ENCODE data around the gene PEPD. TPM values are rescaled to one million over a fixed set of nuclear protein-coding genes. Genes with fewer than 3 reads are reported as not detected.

PEPD gene
- polyA plus RNA-seq, 6 donors from 2014 or later = 83.7 to 143 (median 95.4) TPM

DNA sequence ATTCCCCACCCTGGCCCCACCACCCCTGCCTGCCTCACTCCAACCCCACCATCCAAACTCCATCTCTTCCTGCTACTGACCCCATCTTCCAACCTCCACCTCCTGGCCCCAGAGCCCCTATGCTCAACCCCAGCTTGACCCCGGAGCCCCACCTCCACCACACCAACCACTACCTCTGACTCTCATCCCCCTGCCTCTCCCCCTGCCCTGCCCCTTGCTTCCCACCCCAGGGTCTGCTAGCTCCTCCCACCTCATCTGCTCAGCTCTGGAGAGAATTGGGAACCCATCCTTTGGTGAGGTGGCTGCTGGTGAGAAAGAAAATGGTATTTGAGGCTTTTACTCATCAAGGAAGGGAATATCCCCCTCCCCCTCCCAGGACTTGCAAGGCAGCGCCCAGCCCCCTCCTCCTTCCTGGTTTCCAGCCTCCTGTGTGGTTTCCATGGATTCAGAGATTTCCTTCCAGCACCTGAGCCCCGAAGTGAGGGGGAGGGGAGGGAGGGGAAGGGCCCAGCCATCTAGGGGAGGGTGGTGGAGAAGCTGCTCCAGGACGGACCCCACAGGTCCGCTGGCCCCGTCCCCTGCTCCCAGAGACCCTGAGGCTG is 11.4 kb upstream of the PEPD start:
- Mint-ChIP-seq H3K27ac (no peak overlapping the region), H3K4me3 (no peak overlapping the region), H3K4me1 (no peaks in the 10 kb centered on the region), H3K9me3 (peaks cover 0 to 7% (median 2%) of the 10 kb centered on the region in 7 donors), H3K27me3 (peaks cover 4 to 69% (median 31%) of the 10 kb centered on the region in 3 donors), H3K36me3 (no peaks in the 10 kb centered on the region)
- DNase-seq (no peak), ATAC-seq (ENCODE audit: low read depth in 2 of 2) (no peak)

DNA sequence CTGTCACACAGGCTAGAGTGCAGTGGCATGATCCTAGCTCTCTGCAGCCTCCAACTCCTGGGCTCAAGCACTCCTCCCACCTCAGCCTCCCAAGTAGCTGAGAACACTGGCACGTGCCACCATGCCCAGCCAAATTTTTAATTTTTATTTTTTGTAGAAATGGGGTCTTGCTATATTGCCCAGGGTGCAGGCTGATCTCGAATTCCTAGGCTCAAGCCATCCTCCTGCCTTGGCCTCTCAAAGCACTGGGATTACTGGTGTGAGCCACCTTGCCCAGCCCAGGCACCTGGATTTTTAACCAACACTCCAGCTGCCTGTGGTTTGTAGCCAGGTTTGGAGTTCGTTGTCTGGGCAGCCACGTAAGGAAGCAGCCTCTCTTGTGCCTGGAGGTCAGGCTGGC is 9.3 kb upstream of the PEPD start:
- H3K36me3 Mint-ChIP-seq = no peaks in the 10 kb centered on the region
- no peak for ATAC-seq (ENCODE audit: low read depth in 2 of 2)
- H3K27me3 Mint-ChIP-seq = peaks cover 4 to 62% (median 31%) of the 10 kb centered on the region in 3 donors

DNA sequence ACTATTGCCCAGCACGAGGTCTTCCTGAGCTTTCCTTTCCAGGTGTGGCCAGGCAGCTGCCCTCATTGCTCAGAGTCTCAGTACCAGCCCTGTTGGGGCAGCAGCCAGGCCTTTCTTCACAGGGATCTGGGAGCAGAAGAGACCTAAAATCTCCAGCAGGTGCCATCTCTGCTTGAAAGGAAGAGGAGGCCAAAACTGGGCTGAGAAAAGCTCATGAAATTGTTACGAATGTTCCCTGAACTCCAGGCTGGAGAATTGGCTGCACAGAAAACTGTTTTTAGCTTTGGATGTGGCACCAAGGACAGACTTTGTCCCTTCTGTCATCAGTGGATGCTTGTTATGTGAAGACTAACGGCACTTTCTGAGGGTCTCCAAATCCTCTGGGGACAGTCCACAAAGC is 8.7 kb upstream of the PEPD start:
- Mint-ChIP-seq H3K4me3 (no peak overlapping the region), H3K4me1 (no peaks in the 10 kb centered on the region), H3K27me3 (peaks cover 4 to 60% (median 28%) of the 10 kb centered on the region in 3 donors), H3K36me3 (no peaks in the 10 kb centered on the region), H3K9me3 (no peaks in the 10 kb centered on the region), H3K27ac (no peak overlapping the region)
- DNase-seq = no peak
- ATAC-seq (ENCODE audit: low read depth in 2 of 2) = no peak

More for the DNA sequence above, 9.3 kb upstream of the PEPD start:
- no peak for DNase-seq
- Mint-ChIP-seq H3K4me1 (no peaks in the 10 kb centered on the region), H3K27ac (no peak overlapping the region), H3K9me3 (no peaks in the 10 kb centered on the region), H3K4me3 (no peak overlapping the region)

DNA sequence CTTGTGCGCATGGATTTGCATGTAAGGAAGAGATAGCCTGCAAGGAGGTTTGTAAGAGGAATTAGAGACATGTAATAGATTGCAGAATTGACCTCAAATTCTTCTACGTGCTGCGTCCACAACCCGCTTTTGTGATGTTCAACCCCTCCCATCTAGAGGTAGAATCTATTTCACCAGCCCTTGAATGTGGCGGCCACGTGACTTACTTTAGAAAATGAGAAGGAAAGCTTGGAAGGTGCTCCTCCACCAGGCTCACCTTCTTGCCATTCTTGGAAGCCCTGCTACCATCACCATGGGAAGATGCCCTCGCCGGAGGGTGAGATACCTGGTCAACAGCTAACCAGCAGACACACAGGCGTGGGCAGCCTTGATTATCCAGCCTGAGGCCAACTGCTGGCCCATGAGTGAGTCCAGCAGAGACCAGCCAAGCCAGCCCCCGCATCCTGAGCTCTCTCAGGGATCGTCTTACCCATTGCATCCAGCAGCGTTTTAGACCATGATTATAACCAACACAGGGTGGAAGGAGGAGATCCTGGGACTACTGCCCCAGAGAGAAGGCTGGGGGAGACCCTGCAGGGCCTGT is 7.6 kb upstream of the PEPD start:
- Mint-ChIP-seq H3K27me3 (peaks cover 3 to 57% (median 22%) of the 10 kb centered on the region in 3 donors), H3K36me3 (no peaks in the 10 kb centered on the region), H3K9me3 (no peaks in the 10 kb centered on the region), H3K4me1 (no peaks in the 10 kb centered on the region), H3K27ac (no peak overlapping the region), H3K4me3 (no peak overlapping the region)
- no peak for DNase-seq
- no peak for ATAC-seq (ENCODE audit: low read depth in 2 of 2)

DNA sequence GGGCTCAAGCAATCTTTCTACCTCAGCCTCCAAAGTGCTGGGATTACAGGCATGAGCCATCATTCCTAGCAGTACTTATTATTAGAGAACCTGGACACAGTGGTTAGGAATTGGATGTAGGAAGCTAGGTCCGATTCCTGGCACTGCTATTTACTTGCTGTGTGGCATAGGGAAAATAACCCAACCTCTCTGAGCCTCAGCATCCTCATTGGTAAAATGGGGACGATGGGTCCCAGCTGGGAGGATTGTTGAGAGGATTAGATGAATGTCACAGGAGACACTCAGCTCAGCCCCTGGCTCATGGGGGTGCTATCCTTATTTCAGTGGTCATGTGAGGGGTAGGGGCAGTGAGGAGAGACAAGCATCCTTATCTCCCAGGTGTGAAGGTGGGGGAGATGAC is 6.8 kb upstream of the PEPD start:
- no peaks in the 10 kb centered on the region for H3K9me3 Mint-ChIP-seq
- ATAC-seq (ENCODE audit: low read depth in 2 of 2) (no peak), DNase-seq (no peak)
- no peaks in the 10 kb centered on the region for H3K4me1 Mint-ChIP-seq
- H3K36me3 Mint-ChIP-seq = no peaks in the 10 kb centered on the region
- H3K27me3 Mint-ChIP-seq = peaks cover 0 to 52% (median 22%) of the 10 kb centered on the region in 3 donors
- H3K4me3 Mint-ChIP-seq = peak overlapping the region in 1 of 8 donors; percentile 22
- peak overlapping the region in 1 of 6 donors; percentile 70 for H3K27ac Mint-ChIP-seq

DNA sequence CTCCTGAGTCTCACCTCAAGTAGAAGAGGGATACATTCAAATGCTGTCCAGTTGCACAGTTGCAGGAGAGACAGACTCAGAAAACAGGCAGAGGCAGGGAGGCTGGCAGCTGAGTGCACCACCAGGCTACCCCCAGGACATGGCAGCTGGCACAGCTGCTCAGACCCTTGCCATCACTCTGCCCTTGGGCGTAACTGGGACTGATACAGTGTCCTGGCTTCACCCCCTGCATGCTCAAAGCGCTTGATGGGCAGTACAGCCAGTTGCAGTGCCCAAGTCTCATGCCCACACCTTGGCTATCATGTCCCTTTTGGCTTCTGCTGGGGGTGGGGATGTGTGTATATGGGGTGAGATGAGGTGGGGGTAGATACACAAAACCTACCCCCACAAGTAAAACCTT is 5.5 kb upstream of the PEPD start:
- DNase-seq = no peak
- Mint-ChIP-seq H3K27me3 (peaks cover 0 to 43% (median 16%) of the 10 kb centered on the region in 3 donors), H3K9me3 (no peaks in the 10 kb centered on the region), H3K36me3 (no peaks in the 10 kb centered on the region), H3K4me1 (peaks cover 6 to 8% (median 8%) of the 10 kb centered on the region in 3 donors), H3K27ac (no peak overlapping the region), H3K4me3 (peak overlapping the region in 1 of 8 donors; percentile 39)
- no peak for ATAC-seq (ENCODE audit: low read depth in 2 of 2)

DNA sequence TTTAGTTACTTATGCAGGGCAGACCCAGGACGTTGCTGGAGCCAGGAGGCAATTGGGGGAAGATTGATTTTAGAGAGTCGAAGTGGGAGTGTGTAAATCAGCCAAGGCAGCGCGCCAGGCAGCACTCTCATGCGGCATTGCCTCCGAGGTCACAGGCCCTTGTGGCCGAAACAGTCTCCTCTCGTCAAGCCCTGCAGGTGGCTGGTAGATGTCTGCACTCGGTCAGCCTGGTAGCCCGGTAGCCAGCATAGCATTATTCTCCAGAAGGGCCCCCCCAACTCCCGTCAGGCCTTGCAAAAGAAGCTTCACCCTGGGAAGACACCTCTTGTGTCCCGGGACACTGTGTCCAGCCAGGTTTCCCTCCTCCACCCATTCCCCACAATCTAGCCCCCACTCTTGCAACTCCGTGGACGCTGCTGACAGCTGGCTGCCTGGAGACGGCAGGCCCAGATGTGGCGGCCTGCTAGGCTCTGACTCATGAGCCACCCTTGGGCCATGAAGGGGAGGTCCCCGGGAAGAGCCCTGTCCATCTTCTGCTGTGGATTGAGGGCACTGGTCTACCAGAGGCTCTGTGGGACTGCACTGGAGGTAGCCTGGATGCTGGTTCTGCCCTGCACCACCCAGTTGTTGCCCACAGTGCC is 2.6 kb upstream of the PEPD start:
- Mint-ChIP-seq H3K27me3 (peaks cover 0 to 23% (median 7%) of the 10 kb centered on the region in 3 donors), H3K9me3 (no peaks in the 10 kb centered on the region), H3K4me3 (no peak overlapping the region), H3K27ac (no peak overlapping the region), H3K36me3 (no peaks in the 10 kb centered on the region), H3K4me1 (peaks cover 23 to 27% (median 23%) of the 10 kb centered on the region in 3 donors)
- DNase-seq (no peak), ATAC-seq (ENCODE audit: low read depth in 2 of 2) (no peak)

DNA sequence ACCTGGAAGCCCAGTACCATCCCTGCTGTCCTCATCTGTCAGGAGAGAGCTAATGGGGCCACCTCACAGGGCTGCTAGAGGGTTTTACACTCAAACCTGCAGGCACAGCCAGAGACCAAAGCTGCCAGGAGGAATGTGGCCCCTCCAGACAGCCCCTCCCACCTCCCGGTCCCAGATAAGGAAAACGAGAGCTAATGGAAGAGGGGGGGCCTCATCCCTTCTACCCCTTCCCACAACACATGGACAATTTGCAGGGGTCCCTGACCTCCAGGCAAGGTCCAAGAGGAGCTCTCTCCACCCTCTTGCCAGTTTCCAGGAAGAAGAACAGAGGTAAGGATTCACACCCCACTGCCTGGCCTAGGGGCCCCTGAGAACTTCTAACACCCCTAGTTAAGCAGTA is 1.6 kb upstream of the PEPD start:
- Mint-ChIP-seq H3K4me1 (peaks cover 23 to 30% (median 23%) of the 10 kb centered on the region in 3 donors), H3K36me3 (no peaks in the 10 kb centered on the region), H3K9me3 (no peaks in the 10 kb centered on the region), H3K27me3 (peaks cover 0 to 15% (median 7%) of the 10 kb centered on the region in 3 donors), H3K27ac (no peak overlapping the region), H3K4me3 (peak overlapping the region in 2 of 8 donors; percentile 65 to 94)
- ATAC-seq (ENCODE audit: low read depth in 2 of 2) (no peak), DNase-seq (no peak)

DNA sequence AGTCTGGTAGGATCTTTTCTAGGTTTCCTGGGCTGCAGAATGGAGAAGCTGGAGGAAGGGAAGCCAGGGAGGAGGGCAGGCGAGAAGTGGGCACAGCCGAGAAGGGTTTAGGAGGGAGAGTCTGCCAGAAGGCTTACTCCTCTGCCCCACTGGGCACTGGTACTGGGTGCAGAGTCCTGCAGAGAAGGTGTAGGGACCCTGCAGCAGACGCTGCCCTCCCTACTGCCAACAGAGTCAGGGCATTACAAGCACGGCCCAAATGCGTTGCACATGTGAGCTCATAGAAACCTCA is 726 bp upstream of the PEPD start:
- ATAC-seq (ENCODE audit: low read depth in 2 of 2) (no peak), DNase-seq (no peak)
- Mint-ChIP-seq H3K27ac (peak overlapping the region in 5 of 6 donors; percentile 10 to 67 (median 42)), H3K27me3 (peaks cover 0 to 7% (median 7%) of the 10 kb centered on the region in 3 donors), H3K36me3 (no peaks in the 10 kb centered on the region), H3K4me1 (peaks cover 23 to 33% (median 23%) of the 10 kb centered on the region in 3 donors), H3K9me3 (no peaks in the 10 kb centered on the region), H3K4me3 (peak overlapping the region; percentile 83 to 96 (median 94))

DNA sequence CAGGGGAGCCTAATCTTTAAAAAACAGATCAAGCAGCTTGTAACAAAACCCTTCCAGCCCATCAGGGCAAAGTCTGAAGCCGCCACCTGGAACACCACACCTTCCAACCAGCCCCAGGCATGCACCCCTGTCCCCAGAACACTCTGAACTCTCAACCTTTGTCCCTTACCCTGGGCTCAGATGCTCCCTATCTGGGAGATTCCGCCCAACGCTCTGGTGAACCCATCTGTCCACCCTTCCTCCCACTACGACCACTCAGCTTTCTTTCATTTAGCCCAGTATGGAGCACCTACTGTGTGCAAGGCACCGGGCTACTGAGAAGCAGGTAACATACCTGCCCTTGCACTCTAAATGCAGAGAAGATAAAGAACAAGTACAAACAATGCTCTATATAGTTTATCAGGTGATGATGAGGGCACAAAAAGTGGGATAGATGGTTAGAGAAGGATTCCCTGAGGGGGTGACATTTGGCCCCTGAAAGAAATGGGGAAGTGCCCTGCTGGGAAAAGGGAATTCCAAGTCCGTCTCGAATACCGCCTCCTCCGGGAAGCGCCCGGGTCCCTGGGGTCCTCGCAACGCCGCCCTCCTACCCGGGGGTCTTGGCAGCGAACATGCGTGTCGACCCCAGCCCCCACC is 629 bp downstream of the PEPD start:
- peak overlapping the region; percentile 83 to 96 (median 94) for H3K4me3 Mint-ChIP-seq
- no peak for DNase-seq
- no peaks in the 10 kb centered on the region for H3K9me3 Mint-ChIP-seq
- H3K4me1 Mint-ChIP-seq = peaks cover 23 to 37% (median 29%) of the 10 kb centered on the region in 3 donors
- H3K27me3 Mint-ChIP-seq = peaks cover 0 to 4% (median 0%) of the 10 kb centered on the region in 3 donors
- H3K27ac Mint-ChIP-seq = peak overlapping the region; percentile 10 to 93 (median 32)
- ATAC-seq (ENCODE audit: low read depth in 2 of 2) = no peak
- H3K36me3 Mint-ChIP-seq = no peaks in the 10 kb centered on the region

DNA sequence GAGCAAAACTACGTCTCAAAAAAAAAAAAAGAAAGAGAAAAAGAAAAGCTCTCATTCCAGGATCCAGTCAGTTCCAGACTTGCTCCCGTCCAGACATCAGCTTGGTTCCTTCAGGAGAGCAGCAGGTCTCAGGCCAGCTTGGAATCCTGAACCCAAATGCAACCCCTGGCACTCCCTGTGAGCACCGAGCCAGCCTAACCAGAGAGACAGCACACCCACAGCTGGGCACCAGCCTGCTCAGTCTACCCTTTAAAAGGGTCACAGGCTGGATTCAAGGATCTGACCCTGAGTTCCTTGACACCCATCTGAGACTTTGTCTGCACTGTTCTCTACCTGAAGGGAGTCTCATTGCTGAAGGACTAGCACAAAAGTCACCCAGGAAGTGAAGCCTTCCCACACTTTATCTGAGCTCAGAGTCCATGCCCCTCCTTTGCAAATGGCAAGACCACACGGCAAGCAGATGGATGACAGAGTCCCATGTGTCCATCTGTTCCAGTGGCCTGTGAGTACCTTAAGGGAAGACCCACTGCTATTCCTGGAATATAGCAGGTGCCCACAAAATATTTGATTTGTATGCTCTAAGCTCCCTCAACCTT is 1.4 kb downstream of the PEPD start:
- H3K4me1 Mint-ChIP-seq = peaks cover 23 to 38% (median 34%) of the 10 kb centered on the region in 3 donors
- peak overlapping the region; percentile 22 to 96 (median 92) for H3K4me3 Mint-ChIP-seq
- no peaks in the 10 kb centered on the region for H3K9me3 Mint-ChIP-seq
- peak overlapping the region in 3 of 6 donors; percentile 10 to 93 (median 33) for H3K27ac Mint-ChIP-seq
- H3K36me3 Mint-ChIP-seq = no peaks in the 10 kb centered on the region
- DNase-seq (no peak), ATAC-seq (ENCODE audit: low read depth in 2 of 2) (no peak)
- H3K27me3 Mint-ChIP-seq = peaks cover 0 to under 1% (median 0%) of the 10 kb centered on the region in 3 donors

DNA sequence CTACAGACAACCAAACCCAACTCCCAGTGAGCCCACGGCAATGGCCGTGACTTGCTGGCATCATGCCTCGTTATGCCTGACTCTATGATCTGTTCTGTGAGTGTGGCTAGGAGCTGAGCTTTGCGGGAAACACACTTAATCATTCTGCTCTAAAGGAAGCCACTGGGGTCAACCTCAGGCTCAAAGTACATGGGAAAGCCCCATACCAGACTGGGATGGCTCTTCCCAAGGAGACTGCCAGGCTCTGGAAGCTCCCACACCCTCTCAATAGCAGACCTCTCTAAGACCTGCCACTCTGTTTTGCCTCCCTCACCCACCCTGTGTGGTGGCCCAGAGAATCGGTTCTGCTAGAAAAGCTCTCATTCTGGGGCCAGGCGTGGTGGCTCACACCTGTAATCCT is 2.2 kb downstream of the PEPD start:
- H3K4me3 Mint-ChIP-seq = peak overlapping the region in 3 of 8 donors; percentile 25 to 83 (median 32)
- H3K4me1 Mint-ChIP-seq = peaks cover 28 to 42% (median 40%) of the 10 kb centered on the region in 3 donors
- H3K27ac Mint-ChIP-seq = peak overlapping the region in 1 of 6 donors; percentile 90
- DNase-seq (no peak), ATAC-seq (ENCODE audit: low read depth in 2 of 2) (no peak)
- H3K36me3 Mint-ChIP-seq = no peaks in the 10 kb centered on the region
- H3K9me3 Mint-ChIP-seq = no peaks in the 10 kb centered on the region
- H3K27me3 Mint-ChIP-seq = no peaks in the 10 kb centered on the region

DNA sequence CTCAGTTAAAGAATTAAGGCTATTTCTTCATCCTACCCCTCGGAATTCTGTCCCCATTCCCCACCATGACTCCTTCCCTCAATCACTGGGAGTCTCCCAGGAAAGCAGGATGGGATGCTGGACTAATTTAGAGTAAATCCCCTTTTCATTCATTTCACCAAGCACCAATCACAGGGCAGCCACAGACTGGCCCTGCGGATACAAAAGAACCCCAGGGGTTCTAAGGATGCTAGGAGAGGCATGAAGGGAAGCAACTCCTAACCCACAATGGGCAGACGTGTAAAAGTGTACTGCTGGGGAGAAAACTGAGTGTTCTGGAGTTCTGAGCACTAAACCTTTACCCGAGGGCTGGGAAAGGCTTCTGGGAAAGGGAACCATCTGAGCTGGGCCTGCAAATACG is 3.0 kb downstream of the PEPD start:
- no peaks in the 10 kb centered on the region for H3K9me3 Mint-ChIP-seq
- no peak for ATAC-seq (ENCODE audit: low read depth in 2 of 2)
- no peak for DNase-seq
- H3K4me3 Mint-ChIP-seq = peak overlapping the region in 3 of 8 donors; percentile 4 to 66 (median 40)
- H3K27me3 Mint-ChIP-seq = no peaks in the 10 kb centered on the region
- H3K36me3 Mint-ChIP-seq = no peaks in the 10 kb centered on the region
- peaks cover 37 to 44% (median 44%) of the 10 kb centered on the region in 3 donors for H3K4me1 Mint-ChIP-seq
- no peak overlapping the region for H3K27ac Mint-ChIP-seq
